HepG2 (cell line): ENCODE data around the gene FOXD3. TPM values are rescaled to one million over a fixed set of nuclear protein-coding genes. Genes with fewer than 3 reads are reported as not detected.

ENCODE experiments used
- ATAC-seq: fragments of 200-7000 bp; cut with Tn5 transposase; 3 replicates; pipeline ENCODE4 v1.9.1; 2020; ENCODE audit warnings: mild to moderate bottlenecking, moderate library complexity
- BruUV-seq: library from RNA; stranded (reverse); fragments of 400-500 nt; replicated peaks from 2 replicates; lab custom pipeline; 2021; lab: Mats Ljungman, UMichigan
- CTCF ChIA-PET: fragments of 300-600 bp; formaldehyde crosslinking; extraction: SDS; loops from one replicate; lab custom pipeline; 2021; ENCODE audit warnings: low total read pairs, inconsistent platforms, low intra/inter-chr PET ratio; lab: Yijun Ruan, JAX
- POLR2A ChIA-PET: fragments of 350-600 bp; sonication (Branson Sonifier 250); formaldehyde crosslinking; loops from one replicate; lab custom pipeline; 2020; ENCODE audit warnings: antibody characterized with exemption, inconsistent platforms; lab: Yijun Ruan, JAX
- DNase-seq: peaks from one replicate; pipeline ENCODE4 v3.0.0-alpha.2; 2015; ENCODE audit warnings: low spot score
- FAIRE-seq: peaks from 3 replicates; lab custom pipeline; 2011; peaks lifted over from hg19 to GRCh38; lab: Jason Lieb, UNC
- H2AFZ ChIP-seq: one replicate; pipeline ENCODE4 v1.6.1; 2011; ENCODE audit warnings: low read length, inconsistent platforms
- H3K27ac ChIP-seq: fragments of 300-600 bp; 3 replicates; pipeline ENCODE4 v1.8.0; 2011; ENCODE audit warnings: mixed run types, mild to moderate bottlenecking, mixed read lengths, low read length, inconsistent platforms; ENCODE audit not compliant: insufficient read depth; ENCODE audit errors: extremely low read length
- H3K27me3 ChIP-seq, 2 experiments: fragments of 200-600 bp in 1 of 2; 2 replicates in 1 of 2; 3 replicates in 1 of 2; pipeline versions ENCODE4 v1.6.0 to v1.8.0; 2011; ENCODE audit warnings: low read length in 2 of 2, mild to moderate bottlenecking in 2 of 2, moderate library complexity in 2 of 2, inconsistent platforms in 1 of 2; ENCODE audit not compliant: insufficient read depth in 2 of 2, control insufficient read depth in 1 of 2
- H3K36me3 ChIP-seq, 2 experiments: fragments of 200-600 bp in 1 of 2; replicated peaks in 1 of 2; 2 replicates in 1 of 2; 3 replicates in 1 of 2; pipeline versions ENCODE4 v1.5.1 to v1.8.0; 2011; ENCODE audit warnings: low read length in 2 of 2, inconsistent platforms in 1 of 2; ENCODE audit not compliant: insufficient read depth in 2 of 2, control insufficient read depth in 1 of 2
- H3K4me1 ChIP-seq: 2 replicates; pipeline ENCODE4 v1.5.1; 2012; ENCODE audit warnings: low read length, inconsistent platforms; ENCODE audit not compliant: insufficient read depth
- H3K4me2 ChIP-seq: 2 replicates; pipeline ENCODE4 v1.6.0; 2011; ENCODE audit warnings: low read depth, low read length, inconsistent platforms
- H3K4me3 ChIP-seq, 3 experiments: fragments of 200-600 bp in 1 of 3; sonication (generic), shearing (Covaris generic) in 1 of 3; replicated peaks in 1 of 3; 2 replicates each; pipeline ENCODE4 v1.5.1; 2011 to 2016; ENCODE audit warnings: low read length in 3 of 3, inconsistent platforms in 2 of 3, low read depth in 2 of 3, mild to moderate bottlenecking in 2 of 3, control low read depth in 1 of 3, mixed read lengths in 1 of 3; ENCODE audit not compliant: insufficient read depth in 1 of 3
- H3K79me2 ChIP-seq: one replicate; pipeline ENCODE4 v1.6.1; 2011; ENCODE audit warnings: low read length, inconsistent platforms; ENCODE audit not compliant: insufficient read depth
- H3K9ac ChIP-seq: 2 replicates; pipeline ENCODE4 v1.6.0; 2011; ENCODE audit warnings: mild to moderate bottlenecking, low read depth, low read length, inconsistent platforms; ENCODE audit not compliant: insufficient read depth
- H3K9me3 ChIP-seq: 2 replicates; pipeline ENCODE4 v1.5.1; 2012; ENCODE audit warnings: mild to moderate bottlenecking, low read length
- H4K20me1 ChIP-seq: 2 replicates; pipeline ENCODE4 v1.6.0; 2011; ENCODE audit warnings: inconsistent platforms, mild to moderate bottlenecking, low read length, moderate library complexity; ENCODE audit not compliant: insufficient read depth
- HDAC2 ChIP-seq: sonication (generic); formaldehyde crosslinking; IDR thresholded peaks from 2 replicates; pipeline ENCODE4 v1.4.0; 2020; ENCODE audit warnings: missing genetic modification reagents
- KDM2A ChIP-seq: sonication (generic); formaldehyde crosslinking; IDR thresholded peaks from 2 replicates; pipeline ENCODE4 v1.4.0; 2020; ENCODE audit warnings: low read depth, missing genetic modification reagents, borderline replicate concordance
- POGZ ChIP-seq: sonication (generic); formaldehyde crosslinking; IDR thresholded peaks from 2 replicates; pipeline ENCODE4 v1.4.0; 2020; ENCODE audit warnings: mild to moderate bottlenecking, missing genetic modification reagents
- RNF2 ChIP-seq: fragments of 450-650 bp; conservative IDR thresholded peaks from 2 replicates; pipeline ENCODE4 v1.6.1; 2016; ENCODE audit warnings: low read depth
- SCMH1 ChIP-seq: sonication (generic); formaldehyde crosslinking; IDR thresholded peaks from 2 replicates; pipeline ENCODE4 v1.9.0; 2021; ENCODE audit warnings: missing genetic modification reagents, mild to moderate bottlenecking, borderline replicate concordance
- SP4 ChIP-seq: sonication (generic); formaldehyde crosslinking; IDR thresholded peaks from 2 replicates; pipeline ENCODE4 v1.8.1; 2023; ENCODE audit warnings: mild to moderate bottlenecking, missing genetic modification reagents
- ZNF253 ChIP-seq: sonication (generic); formaldehyde crosslinking; IDR thresholded peaks from 2 replicates; pipeline ENCODE4 v1.8.0; 2022; ENCODE audit warnings: mild to moderate bottlenecking, missing genetic modification reagents, borderline replicate concordance
- ZNF343 ChIP-seq: sonication (generic); formaldehyde crosslinking; IDR thresholded peaks from 2 replicates; pipeline ENCODE4 v1.4.0; 2020; ENCODE audit warnings: mild to moderate bottlenecking, missing genetic modification reagents
- ZSCAN29 ChIP-seq: sonication (generic); formaldehyde crosslinking; conservative IDR thresholded peaks from 2 replicates; pipeline ENCODE4 v1.4.0; 2020; ENCODE audit warnings: mild to moderate bottlenecking, missing genetic modification reagents
- WGBS: methylation state at CpG from one replicate; pipeline ENCODE4 v1.1.6; 2017; ENCODE audit warnings: low lambda C conversion rate; 5-methylcytosine and 5-hydroxymethylcytosine counted together
- in situ Hi-C: cut with HindIII; loops from 2 replicates; pipeline ENCODE4 v1.10.0; 2017; ENCODE audit warnings: low pct_unique_long_range_greater_than_20kb; ENCODE audit not compliant: extremely low pct_ligation_motif_present
- intact Hi-C: fragments of 100-400 bp; cut with micrococcal nuclease; formaldehyde crosslinking; loops from one replicate; pipeline ENCODE4 v1.10.0; 2022; ENCODE audit not compliant: unreplicated experiment
- polyA plus RNA-seq, 8 experiments: library from polyadenylated mRNA; depleted of rRNA in 3 of 8; stranded (reverse) in 7 of 8; unstranded in 1 of 8; fragments of >200 nt; fragmentation: Illumina TruSeq in 4 of 8; extraction: Trizol in 4 of 8; gene quantifications; 2 replicates each; pipeline versions ENCODE4 v1.2.1 to v1.2.3, GENCODE V29; 2011 to 2016; ENCODE audit warnings: low read depth in 4 of 8, missing spikeins in 1 of 8, mixed read lengths in 1 of 8; ENCODE audit not compliant: insufficient read depth in 1 of 8
- total RNA-seq, 5 experiments: library from RNA; depleted of rRNA; stranded (reverse); fragments of >200 nt; fragmentation: Illumina TruSeq; extraction: Trizol; gene quantifications; 2 replicates each; pipeline ENCODE4 v1.2.3, GENCODE V29; 2016; ENCODE audit warnings: low read depth in 1 of 5
- TF ChIP-seq, protein P1 (sequence below): sonication (generic); formaldehyde crosslinking; IDR thresholded peaks from 2 replicates; pipeline ENCODE4 v1.4.0; 2020; ENCODE audit warnings: missing genetic modification reagents
- TF ChIP-seq, protein P2 (sequence below): fragments of 450-650 bp; IDR thresholded peaks from 2 replicates; pipeline ENCODE4 v1.6.1; 2016
- TF ChIP-seq, protein P3 (sequence below): sonication (generic); formaldehyde crosslinking; IDR thresholded peaks from 2 replicates; pipeline ENCODE4 v1.5.1; 2020; ENCODE audit warnings: mild to moderate bottlenecking, missing genetic modification reagents, moderate library complexity
- TF ChIP-seq, protein P4 (sequence below): sonication (generic); formaldehyde crosslinking; IDR thresholded peaks from 2 replicates; pipeline ENCODE4 v1.8.0; 2022; ENCODE audit warnings: missing genetic modification reagents, mild to moderate bottlenecking, inconsistent platforms, borderline replicate concordance

The FOXD3 gene
- total and polyA plus RNA-seq, 2 of the 13 experiments (the other 11 are each of a cell fraction or from before 2014, with no cell fraction given), result not detected

DNA sequence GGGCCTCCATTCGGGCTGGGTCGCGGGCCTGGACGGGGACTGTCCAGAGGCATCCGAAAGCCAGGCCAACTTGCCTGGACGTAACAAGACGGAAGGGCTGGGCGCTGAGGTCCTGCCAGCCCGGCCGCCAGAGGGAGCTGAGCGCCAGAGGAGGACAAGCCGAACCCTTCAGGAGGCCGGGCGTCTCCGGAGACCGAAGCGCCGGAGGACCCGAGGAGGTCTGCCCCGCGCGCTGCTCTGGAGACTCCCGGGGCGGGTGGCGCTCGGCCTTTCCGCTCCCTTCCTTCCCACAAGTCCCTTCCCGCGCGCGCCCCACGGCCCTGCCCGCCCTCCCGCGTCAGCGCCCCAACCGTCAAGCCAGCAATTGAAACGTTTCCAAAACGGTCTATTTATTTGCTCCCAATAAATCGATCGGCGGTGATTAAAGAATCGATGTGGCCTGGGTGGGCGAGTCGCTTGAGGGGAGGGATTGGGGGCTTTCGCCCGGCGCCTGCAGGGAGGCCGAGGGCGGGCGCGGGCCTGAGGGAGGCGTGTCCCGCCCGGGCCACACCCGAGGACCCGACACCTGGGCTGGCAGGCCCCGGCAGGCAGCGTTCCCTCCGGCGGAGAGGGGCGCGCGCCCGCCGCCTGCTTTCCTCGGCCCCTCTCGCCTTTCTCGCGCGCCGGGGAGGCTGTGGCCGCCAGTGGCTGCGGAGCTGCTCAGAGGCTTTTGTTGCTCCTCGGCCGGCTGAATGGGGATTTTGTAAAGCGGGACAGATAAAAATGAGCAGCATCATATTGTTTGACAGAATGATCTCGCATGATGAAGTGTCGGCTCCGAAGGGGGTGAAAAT is 5.2 kb upstream of the FOXD3 start:
- Histone ChIP-seq H3K9me3 (no peaks in the 10 kb centered on the region), H3K4me2 (peak overlapping the region; percentile 73), H3K9ac (no peak overlapping the region), H2AFZ (no peak overlapping the region), H3K27me3 (peaks cover 9 to 50% of the 10 kb centered on the region in 2 experiments), H3K4me3 (peak overlapping the region; percentile 64 to 73 (median 67)), H3K27ac (no peak overlapping the region), H3K36me3 (no peaks in the 10 kb centered on the region), H4K20me1 (no peaks in the 10 kb centered on the region; the same call in 1 of the 2 replicates), H3K79me2 (no peaks in the 10 kb centered on the region), H3K4me1 (peaks cover 8% of the 10 kb centered on the region; the same call in 1 of the 2 replicates)
- BruUV-seq, result no TSS peak
- peak; percentile 41 for DNase-seq
- ChIA-PET POLR2A (no interaction called here), CTCF (interaction anchor here (1.0 to 1.8 kb wide), 3 partner anchors 122 to 221 kb away, joined by 3 to 11 read pairs (median 5); no protein-coding TSS in a partner anchor)
- FAIRE-seq, result no peak
- in situ Hi-C loops (loop anchor here (5.0 kb wide), 1 partner anchor 125 kb away; no protein-coding TSS in a partner anchor), intact Hi-C loops (loop anchor here (2.0 to 5.0 kb wide), 3 partner anchors 124 to 930 kb away; no protein-coding TSS in a partner anchor)
- ATAC-seq, result peak; percentile 95
- 4% methylated on average over 32 of the region's 80 CpGs for WGBS
- TF ChIP-seq ZNF253 (CRISPR knock-in tag) (no peak), RNF2 (0 out of 2 replicates have a peak, but pooled peaks have one; percentile 33), SCMH1 (CRISPR knock-in tag) (no peak), KDM2A (CRISPR knock-in tag) (peak; percentile 87), SP4 (CRISPR knock-in tag) (0 out of 2 replicates have a peak, but pooled peaks have one; percentile 31), HDAC2 (CRISPR knock-in tag) (0 out of 2 replicates have a peak, but pooled peaks have one; percentile 39), ZNF343 (CRISPR knock-in tag) (peak; percentile 57; the same call in 1 of the 2 replicates), ZSCAN29 (CRISPR knock-in tag) (no peak), POGZ (CRISPR knock-in tag) (peak; percentile 19; the same call in 1 of the 2 replicates)
- TF ChIP-seq, protein P1, sequence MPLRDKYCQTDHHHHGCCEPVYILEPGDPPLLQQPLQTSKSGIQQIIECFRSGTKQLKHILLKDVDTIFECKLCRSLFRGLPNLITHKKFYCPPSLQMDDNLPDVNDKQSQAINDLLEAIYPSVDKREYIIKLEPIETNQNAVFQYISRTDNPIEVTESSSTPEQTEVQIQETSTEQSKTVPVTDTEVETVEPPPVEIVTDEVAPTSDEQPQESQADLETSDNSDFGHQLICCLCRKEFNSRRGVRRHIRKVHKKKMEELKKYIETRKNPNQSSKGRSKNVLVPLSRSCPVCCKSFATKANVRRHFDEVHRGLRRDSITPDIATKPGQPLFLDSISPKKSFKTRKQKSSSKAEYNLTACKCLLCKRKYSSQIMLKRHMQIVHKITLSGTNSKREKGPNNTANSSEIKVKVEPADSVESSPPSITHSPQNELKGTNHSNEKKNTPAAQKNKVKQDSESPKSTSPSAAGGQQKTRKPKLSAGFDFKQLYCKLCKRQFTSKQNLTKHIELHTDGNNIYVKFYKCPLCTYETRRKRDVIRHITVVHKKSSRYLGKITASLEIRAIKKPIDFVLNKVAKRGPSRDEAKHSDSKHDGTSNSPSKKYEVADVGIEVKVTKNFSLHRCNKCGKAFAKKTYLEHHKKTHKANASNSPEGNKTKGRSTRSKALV, result peak; percentile 49; the same call in 1 of the 2 replicates
- TF ChIP-seq, protein P2, sequence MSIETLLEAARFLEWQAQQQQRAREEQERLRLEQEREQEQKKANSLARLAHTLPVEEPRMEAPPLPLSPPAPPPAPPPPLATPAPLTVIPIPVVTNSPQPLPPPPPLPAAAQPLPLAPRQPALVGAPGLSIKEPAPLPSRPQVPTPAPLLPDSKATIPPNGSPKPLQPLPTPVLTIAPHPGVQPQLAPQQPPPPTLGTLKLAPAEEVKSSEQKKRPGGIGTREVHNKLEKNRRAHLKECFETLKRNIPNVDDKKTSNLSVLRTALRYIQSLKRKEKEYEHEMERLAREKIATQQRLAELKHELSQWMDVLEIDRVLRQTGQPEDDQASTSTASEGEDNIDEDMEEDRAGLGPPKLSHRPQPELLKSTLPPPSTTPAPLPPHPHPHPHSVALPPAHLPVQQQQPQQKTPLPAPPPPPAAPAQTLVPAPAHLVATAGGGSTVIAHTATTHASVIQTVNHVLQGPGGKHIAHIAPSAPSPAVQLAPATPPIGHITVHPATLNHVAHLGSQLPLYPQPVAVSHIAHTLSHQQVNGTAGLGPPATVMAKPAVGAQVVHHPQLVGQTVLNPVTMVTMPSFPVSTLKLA, result no peak
- TF ChIP-seq, protein P3, sequence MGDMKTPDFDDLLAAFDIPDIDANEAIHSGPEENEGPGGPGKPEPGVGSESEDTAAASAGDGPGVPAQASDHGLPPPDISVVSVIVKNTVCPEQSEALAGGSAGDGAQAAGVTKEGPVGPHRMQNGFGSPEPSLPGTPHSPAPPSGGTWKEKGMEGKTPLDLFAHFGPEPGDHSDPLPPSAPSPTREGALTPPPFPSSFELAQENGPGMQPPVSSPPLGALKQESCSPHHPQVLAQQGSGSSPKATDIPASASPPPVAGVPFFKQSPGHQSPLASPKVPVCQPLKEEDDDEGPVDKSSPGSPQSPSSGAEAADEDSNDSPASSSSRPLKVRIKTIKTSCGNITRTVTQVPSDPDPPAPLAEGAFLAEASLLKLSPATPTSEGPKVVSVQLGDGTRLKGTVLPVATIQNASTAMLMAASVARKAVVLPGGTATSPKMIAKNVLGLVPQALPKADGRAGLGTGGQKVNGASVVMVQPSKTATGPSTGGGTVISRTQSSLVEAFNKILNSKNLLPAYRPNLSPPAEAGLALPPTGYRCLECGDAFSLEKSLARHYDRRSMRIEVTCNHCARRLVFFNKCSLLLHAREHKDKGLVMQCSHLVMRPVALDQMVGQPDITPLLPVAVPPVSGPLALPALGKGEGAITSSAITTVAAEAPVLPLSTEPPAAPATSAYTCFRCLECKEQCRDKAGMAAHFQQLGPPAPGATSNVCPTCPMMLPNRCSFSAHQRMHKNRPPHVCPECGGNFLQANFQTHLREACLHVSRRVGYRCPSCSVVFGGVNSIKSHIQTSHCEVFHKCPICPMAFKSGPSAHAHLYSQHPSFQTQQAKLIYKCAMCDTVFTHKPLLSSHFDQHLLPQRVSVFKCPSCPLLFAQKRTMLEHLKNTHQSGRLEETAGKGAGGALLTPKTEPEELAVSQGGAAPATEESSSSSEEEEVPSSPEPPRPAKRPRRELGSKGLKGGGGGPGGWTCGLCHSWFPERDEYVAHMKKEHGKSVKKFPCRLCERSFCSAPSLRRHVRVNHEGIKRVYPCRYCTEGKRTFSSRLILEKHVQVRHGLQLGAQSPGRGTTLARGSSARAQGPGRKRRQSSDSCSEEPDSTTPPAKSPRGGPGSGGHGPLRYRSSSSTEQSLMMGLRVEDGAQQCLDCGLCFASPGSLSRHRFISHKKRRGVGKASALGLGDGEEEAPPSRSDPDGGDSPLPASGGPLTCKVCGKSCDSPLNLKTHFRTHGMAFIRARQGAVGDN, result peak; percentile 54
- TF ChIP-seq, protein P4, sequence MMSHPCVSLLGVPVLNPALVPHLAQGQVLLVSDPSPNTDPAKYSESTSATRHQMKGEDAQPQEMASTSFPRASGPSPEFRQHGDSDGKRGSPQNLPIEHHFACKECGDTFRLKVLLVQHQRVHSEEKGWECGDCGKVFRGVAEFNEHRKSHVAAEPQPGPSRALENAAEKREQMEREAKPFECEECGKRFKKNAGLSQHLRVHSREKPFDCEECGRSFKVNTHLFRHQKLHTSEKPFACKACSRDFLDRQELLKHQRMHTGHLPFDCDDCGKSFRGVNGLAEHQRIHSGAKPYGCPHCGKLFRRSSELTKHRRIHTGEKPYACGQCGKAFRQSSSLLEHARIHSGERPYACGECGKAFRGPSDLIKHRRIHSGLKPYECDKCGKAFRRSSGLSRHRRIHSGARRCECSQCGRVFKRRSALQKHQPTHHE (CRISPR knock-in tag), result no peak
